HG03558 (cell line): ENCODE measurements around the gene HIVEP1.

Experiments
- ATAC-seq: cut with Tn5 transposase; IDR thresholded peaks from one replicate; pipeline ENCODE4 v1.9.1; 2021; ENCODE audit warnings: moderate number of reproducible peaks; ENCODE audit not compliant: unreplicated experiment; ENCODE audit errors: extremely low read depth

The HIVEP1 gene

DNA sequence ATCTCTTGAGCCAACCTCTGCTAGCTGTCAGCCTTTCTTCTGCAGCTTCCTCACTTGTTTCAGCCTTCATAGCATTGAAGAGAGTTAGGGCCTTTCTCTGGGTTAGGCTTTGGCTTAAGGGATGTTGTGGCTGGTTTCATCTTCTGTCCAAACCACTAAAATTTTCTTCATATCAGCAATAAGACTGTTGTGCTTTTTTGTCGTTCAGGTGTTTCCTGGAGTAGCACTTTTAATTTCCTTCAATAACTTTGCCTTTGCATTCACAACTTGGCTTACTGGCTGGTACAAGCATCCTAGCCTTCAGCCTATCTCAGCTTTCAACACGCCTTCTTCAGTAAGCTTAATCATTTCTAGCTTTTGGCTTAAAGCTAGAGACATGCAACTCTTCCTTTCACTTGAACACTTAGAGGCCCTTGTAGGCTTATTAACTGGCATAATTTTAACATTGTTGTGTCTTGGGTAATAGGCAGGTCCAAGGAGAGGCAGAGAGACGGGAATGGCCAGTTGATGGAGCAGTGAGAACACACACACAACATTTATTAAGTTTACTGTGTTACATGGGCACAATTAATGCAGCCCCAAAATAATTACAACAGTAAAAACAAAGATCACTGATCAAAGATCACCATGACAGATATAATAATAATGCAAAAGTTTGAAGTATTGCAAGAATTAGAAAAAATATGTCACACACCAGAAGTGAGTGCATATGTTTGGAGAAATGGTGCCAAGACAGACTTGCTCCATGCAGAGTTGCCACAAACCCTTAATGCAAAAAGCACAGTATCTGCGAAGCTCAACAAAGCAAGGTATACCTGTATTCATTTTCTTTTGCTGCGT, 98.6 kb downstream of the HIVEP1 start:
- no peak for ATAC-seq

- no peak for ATAC-seq
These were observed 99.2 kb downstream of the HIVEP1 start for GRCh38 chr6:12111363-12111670.

- no peak for ATAC-seq
These were observed 100.6 kb downstream of the HIVEP1 start for GRCh38 chr6:12112540-12113189.

DNA sequence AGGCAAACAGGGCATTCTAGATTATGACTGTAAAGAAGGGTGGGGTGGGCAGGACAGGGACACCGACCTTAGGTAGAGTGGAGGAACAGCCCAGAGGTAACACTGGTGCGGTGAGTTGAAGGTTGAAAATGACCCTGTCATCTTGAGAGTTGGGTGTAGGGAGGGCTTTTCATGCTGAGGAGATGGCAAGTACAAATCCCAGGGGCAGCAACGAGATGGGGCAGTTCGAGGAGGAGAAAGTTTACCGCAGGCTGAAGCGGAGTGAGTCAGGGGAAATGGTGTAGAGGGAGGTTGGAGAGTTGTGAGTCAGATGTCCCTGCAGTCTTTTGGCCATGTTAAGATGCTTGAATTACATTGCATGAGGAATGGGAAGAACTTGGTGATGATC, 101.1 kb downstream of the HIVEP1 start:
- ATAC-seq = no peak

GRCh38 chr6:12114055-12114503, 102.0 kb downstream of the HIVEP1 start:
- no peak for ATAC-seq

GRCh38 chr6:12115001-12115400, 102.9 kb downstream of the HIVEP1 start:
- ATAC-seq = no peak

GRCh38 chr6:12115492-12115891, 103.4 kb downstream of the HIVEP1 start:
- ATAC-seq = no peak

GRCh38 chr6:12116264-12116800, 104.2 kb downstream of the HIVEP1 start:
- no peak for ATAC-seq

GRCh38 chr6:12116978-12117377, 104.9 kb downstream of the HIVEP1 start:
- ATAC-seq = no peak

DNA sequence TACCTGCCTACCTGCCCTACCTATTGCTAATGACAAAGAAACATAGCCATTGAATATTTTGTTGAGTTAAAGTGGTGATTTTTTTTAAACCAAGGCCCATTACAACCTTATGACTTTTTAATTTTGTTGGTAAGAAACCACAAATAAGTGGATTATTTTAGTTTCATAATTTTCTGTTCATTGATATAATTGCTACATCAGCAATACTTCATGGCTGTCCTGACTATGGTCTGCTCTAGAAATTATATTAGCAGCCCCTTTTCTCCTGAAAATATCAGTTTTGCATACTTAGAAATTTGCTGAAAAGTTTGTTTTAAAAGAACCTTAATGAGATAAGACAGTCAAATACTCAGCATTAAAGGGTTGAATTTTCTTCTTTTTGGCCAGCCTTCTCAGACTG, 106.5 kb downstream of the HIVEP1 start:
- ATAC-seq = no peak

GRCh38 chr6:12119085-12119588, 107.0 kb downstream of the HIVEP1 start:
- ATAC-seq = peak; percentile 39

DNA sequence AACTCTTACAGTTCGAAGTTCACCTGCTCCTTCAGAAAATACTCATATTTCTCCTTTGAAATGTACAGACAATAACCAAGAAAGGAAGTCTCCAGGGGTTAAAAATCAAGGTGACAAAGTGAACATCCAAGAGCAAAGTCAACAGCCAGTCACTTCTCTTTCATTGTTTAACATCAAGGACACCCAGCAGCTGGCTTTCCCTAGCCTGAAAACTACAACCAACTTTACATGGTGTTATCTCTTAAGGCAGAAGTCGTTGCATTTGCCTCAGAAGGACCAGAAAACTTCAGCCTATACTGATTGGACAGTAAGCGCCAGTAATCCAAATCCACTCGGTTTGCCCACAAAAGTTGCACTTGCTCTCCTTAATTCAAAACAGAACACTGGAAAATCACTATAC, 113.3 kb downstream of the HIVEP1 start:
- no peak for ATAC-seq

DNA sequence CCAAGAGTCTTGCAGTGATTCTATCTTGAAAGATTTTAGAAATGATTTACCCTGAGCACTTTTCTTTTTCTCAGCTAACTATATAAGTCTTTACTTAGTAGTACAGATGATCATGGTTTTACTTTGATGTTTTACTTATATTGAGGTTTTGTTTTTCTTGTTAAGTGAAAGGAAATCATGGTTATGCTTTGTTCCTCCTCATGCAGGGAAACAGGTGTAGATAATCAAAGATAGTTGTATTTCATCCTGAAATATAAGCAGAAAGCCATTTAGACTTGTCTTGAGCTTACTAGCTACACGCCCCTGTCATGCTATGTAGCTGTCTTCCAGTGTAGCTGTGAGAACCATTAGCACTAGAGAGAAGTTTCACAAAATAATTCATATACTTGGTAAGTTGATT, 113.9 kb downstream of the HIVEP1 start:
- ATAC-seq = no peak

DNA sequence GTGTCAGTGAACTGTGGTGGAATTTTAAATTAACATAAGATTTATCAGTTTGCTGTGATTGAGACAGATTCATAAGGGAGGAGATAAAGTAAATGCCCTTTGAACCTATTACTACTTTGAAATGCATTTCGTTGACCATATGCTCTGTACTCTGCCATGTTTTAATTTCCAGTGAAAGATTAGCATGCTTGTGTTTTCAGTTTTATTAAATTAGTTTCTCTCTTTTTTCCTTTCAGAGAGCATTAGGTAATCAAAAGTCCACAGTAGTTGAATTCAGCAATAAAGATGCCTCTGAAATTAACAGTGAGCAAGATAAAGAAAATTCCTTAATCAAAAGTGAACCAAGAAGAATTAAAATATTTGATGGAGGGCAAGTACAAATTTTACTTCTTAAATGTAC, 117.4 kb downstream of the HIVEP1 start:
- no peak for ATAC-seq

DNA sequence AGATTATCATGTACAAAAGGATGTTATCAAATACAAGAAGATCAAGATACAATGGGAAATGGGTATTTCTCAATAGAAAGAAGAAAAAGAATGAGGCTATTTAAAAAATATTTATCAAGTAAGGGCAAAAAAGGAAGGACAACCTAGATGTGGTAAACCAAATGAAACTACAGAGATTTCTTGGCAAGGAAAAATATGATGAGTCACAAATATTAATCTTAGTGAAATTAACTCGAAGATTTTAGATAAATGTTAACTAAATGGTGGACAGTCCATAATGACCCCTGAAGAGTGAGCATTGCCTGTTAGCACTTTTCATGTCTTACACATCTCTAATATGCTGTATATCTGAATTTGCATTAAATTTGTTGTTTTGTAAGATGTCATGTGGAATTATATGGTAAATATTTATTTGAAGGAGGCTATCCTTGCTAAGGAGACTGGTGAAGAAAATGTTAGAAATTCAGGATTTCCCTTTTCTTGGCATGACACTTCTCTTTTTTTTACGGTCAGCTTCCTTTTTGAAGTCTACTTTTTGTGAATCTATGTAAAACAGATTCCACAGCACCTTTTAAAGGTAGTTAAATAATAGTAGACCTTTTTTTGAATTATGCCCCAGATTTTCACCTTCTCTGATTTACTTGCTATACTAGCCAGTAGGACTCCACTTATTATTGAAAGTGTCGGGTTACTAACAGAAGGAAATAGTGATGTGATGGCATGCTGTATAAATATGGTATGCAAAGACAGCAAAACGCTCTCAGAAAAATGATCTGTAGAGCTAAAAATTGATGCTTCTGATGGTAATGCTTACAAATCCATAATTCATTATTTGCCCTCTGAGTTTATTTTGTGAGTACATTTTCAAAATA, 120.5 kb downstream of the HIVEP1 start:
- ATAC-seq = no peak

DNA sequence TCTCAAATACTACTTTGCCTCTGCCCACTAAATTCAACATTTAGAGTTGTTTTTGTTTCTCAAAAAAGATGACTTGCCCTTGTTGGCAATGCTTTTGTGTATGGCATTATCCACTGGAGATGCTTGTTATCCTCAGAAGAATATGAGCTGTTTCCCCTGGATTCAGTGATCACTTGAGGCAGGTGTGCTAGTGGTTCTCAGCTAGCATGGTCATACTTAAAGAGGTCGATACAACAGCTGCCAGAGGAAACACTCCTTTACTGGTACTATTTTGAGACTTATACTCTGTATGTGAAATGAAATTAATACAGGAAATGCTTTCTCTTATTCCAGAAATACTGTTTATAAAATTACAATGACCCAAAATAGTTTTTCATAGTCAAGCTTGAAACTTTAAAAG, 122.5 kb downstream of the HIVEP1 start:
- no peak for ATAC-seq

GRCh38 chr6:12134991-12135390, 122.9 kb downstream of the HIVEP1 start:
- no peak for ATAC-seq

GRCh38 chr6:12136905-12137304, 124.8 kb downstream of the HIVEP1 start:
- ATAC-seq = no peak

DNA sequence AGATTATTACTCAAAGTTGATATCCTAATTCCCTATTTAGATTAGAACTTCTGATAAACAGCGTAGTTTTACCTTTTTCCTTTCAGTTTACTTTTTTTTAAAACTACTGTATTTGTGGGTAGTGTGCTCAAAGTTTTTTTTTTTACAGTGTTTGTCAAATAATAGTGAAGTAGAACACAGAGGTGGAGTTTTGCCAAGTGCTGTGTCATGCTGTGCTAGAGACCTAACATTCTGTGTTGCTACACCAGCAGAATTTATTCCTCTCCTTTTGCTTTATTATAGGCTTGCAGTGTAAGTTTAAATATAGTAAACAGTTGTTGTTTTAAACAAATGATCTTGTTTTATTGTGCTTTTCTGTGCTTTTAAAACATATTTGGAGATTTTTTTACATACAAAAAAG, 125.4 kb downstream of the HIVEP1 start:
- ATAC-seq = no peak

DNA sequence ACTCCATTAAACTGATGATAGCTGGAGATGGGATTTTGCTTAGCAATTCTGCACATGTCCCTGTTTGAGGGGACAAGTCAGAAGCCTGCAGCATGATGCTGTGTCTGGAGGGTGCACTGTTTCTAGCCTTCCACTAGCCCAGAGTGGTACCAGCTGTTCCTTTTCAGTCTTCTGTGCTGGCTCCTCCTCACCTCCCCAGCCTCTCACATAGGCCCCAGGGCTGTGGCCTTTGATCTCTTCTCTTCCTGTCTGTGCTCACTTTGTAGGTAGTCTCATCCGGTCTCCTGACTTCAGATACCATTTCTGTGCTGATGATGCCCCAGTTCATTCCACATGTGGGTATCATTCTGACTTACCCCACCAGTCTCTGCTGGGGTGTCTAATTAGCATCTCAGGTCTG, 126.3 kb downstream of the HIVEP1 start:
- no peak for ATAC-seq

DNA sequence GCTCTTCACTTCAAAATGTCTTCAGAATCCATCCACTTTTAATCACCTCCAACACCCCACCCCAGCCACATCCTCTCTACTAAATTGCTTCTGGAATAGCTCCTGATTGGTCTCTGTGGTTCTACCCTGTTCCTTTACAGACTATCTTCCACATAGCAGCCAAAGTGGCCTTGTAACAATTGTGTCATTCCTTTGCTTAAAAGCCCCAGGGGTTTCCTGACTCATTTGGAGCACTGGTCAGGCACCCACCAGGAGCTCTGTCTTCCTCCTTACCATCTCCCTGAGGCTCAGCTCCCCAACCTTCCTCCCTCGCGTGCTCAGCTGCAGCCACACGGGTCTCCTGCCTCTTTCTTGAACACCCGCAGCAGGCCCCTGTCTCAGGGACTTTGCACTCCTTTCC, 126.8 kb downstream of the HIVEP1 start:
- ATAC-seq = no peak
